SKM-1 (cell line): Measurements from ENCODE around the gene PNMA8A.

ENCODE experiments used
- DNase-seq: peaks from one replicate; lab custom pipeline; 2025; ENCODE audit not compliant: unreplicated experiment; lab: John Stamatoyannopoulos, UW

Gene PNMA8A

DNA sequence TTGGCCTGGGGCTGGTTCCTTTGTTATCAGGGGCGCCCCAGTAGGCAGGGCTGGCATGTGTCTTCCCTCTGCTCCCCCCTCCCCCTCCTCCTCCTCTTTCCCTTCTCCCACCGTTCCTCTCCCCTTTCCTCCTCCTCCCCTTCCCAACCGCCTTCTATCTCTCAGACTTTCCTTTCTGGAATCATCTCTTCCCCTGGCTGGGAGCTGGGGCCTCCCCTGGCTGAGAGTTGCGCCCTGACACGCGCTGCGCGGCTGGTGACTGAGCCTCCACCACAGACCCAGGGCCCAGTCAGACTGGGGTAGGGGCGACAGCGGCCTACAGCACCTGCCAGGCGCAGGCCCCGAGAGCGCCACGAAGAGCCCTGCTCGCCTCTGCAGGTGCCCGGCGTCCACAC, 21.5 kb upstream of the PNMA8A start:
- no peak for DNase-seq

GRCh38 chr19:46491975-46492682, 20.8 kb upstream of the PNMA8A start:
- DNase-seq, result no peak

GRCh38 chr19:46490774-46491173, 19.4 kb upstream of the PNMA8A start:
- DNase-seq, result no peak

GRCh38 chr19:46489445-46490272, 18.3 kb upstream of the PNMA8A start:
- DNase-seq, result no peak

GRCh38 chr19:46488551-46488950, 17.2 kb upstream of the PNMA8A start:
- DNase-seq, result no peak

DNA sequence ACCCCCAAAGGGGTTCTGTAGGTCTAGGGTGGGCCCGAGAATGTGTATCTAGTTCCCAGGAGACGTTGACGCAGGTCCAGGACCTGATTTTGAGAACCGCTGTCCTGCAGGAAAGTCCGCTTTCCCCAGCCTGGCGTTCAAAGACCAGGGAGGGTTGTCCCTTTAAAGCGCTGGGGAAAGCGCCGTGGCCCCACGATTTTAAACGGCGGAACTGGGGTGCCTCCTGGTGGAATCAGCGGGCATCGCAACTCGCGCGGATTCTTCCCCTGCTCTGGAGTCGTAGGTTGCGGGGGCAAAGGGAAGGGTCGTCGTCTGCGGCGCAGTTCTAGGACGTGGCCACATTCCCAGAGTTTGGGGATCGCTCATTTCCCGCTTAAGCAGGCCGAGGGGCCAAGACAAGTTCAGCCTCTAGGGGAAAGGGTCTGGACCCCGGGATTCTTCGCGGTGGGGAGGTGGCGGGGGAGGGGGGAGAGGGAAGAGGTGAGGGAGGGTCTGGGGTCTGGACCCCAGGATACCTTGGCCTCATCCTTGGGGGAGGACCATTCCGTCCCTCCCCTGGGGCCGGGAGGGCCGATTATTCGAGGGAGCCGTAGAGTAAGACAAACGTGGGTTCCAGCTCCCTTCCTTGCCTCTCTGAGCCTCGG, 16.6 kb upstream of the PNMA8A start:
- no peak for DNase-seq

- no peak for DNase-seq
These were observed 15.9 kb upstream of the PNMA8A start for GRCh38 chr19:46487178-46487801.

DNA sequence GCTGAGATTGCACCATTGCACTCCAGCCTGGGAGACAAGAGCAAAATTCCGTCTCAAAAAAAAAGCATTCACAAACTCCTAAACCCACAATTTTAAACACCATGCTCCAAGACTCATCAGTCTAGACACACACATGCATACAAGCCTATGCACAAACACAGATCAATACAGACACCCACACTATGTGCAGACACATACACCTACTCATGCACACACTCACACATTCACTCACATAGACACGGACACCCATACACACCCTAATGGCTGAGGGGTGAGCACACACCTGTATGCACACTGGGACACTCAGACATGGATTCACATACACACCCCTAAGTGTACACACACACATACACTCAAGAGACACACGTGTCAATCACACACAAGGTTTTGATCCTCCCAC, 15.0 kb upstream of the PNMA8A start:
- DNase-seq, result no peak

- no peak for DNase-seq
These were observed 13.3 kb upstream of the PNMA8A start for GRCh38 chr19:46484656-46485055.

GRCh38 chr19:46482631-46483030, 11.3 kb upstream of the PNMA8A start:
- no peak for DNase-seq

GRCh38 chr19:46481947-46482346, 10.6 kb upstream of the PNMA8A start:
- DNase-seq, result no peak

GRCh38 chr19:46481223-46481848, 10.0 kb upstream of the PNMA8A start:
- no peak for DNase-seq

- DNase-seq, result no peak
These were observed 9.1 kb upstream of the PNMA8A start for GRCh38 chr19:46480415-46480814.

DNA sequence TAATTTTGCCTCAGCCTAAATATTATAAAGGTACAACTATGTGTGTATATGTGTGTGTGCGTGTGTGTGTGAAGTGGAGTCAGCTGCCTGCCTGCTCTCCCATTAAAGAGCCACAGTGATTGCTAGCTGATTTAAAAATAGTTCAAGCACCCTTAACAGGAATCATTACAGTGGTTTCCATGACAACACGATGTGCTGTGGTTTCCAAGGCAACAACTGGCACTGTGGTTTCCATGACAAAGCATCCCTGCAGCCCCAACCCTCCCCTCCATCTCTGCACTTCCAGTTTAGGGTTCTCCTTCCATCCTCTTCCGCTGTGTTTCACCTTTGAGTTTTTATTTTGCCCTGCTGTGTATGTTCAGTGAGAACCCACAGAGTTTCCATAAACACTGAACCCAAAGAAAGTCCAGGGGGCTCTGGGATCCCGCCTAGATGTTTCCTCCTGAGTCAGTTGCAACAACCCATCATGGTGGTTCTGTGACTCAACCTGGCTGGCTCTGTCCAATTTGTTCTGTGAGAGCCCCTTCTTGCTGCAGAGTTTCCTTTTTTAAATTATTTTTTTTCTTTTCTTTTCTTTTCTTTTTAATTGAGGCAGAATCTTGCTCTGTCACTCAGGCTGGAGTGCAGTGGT, 7.1 kb upstream of the PNMA8A start:
- no peak for DNase-seq

- DNase-seq, result no peak
These were observed 4.6 kb upstream of the PNMA8A start for GRCh38 chr19:46475986-46476385.

GRCh38 chr19:46474211-46474610, 2.8 kb upstream of the PNMA8A start:
- no peak for DNase-seq

DNA sequence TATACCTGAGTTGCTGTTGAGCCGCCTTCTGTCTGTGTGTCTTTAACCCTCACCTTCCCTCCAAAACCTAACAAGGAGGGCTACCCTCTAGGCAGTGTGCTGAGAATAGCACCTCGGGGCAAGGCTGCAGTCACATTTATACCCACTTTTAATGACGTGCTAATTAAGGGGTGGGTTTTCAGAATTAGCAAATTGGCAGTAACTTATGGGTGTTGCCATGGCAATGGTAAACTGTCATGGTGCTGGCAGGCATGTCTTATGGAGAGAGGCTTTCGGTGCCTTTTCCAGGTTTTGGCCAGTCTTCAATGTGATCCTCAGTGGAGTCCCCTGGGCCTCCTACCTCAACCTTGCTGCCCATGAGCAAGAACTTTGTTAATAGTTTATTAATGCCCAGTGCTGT, 1.2 kb upstream of the PNMA8A start:
- no peak for DNase-seq

DNA sequence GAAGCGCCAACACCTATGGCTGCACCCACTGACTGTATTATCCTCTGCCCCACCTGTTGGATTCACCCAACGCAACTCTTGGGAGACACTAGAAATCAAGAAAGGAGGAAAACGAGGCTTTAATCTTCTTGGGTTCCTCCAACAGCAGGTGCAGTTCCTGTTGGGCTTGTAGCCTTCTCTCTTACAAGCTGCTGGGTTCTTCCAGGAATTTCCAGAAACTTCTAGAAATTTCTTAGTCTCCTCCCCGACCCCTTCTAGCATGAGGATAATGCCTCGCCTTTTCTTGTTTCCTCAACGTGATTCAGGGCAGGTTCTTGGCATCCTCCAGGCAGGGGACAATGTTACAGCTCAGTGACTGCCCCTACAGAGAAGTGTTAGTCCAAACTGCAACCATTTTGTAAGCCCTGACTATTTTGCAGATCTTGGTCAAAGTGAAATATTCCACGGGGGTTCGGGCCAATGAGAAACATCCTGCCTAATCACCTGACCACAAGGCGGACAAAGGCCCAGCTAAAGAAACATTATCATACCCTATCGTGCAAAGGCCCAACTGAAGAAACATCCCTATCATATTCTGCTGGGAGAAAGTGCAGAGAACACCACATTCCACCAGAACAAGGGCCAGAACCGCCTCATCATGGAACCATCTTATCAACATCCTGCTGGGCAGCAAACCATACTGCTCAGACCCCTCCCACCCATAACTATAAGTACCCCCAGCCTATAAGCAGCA, 614 bp upstream of the PNMA8A start:
- no peak for DNase-seq

DNA sequence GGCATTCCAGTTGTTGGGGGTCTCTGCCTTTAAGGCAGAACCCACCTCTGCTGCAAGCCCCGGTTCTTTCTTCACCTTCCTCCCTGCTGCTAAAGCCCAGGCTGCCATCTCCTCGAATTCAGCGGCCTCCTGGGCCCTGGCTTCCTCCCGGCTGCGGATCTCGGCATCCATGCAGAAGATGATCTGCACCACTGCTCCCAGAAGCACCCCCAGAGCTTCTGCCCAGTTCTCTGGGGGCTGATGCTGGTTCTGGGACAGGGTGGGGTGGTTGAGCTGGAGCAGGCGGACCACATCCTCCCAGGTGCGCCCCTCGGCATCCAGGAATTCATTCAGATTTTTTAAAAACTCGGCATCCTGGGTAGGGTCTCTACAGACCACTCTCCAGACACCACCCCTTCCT, 987 bp downstream of the PNMA8A start:
- DNase-seq, result no peak
